ENCODE measurements around the gene EIPR1.

EIPR1 gene

GRCh38 chr2:3194828-3195227 lies 182.8 kb downstream of the EIPR1 start:
- H3K4me3 ChIP-seq = no peak overlapping the region
- no peak overlapping the region for H3K9ac ChIP-seq (ENCODE audit: insufficient read length)
- peaks cover 7% of the 10 kb centered on the region for H3K36me3 ChIP-seq (ENCODE audit: insufficient read depth, low read length)

GRCh38 chr2:3193443-3194330 lies 183.9 kb downstream of the EIPR1 start:
- no peak overlapping the region for H3K4me3 ChIP-seq
- TF ChIP-seq EZH2 (IDR thresholded peaks at IDR 0.05) (no peak), FOXP2 (optimal IDR thresholded peaks at IDR 0.05; ENCODE audit: control extremely low read depth, extremely low read length, insufficient read depth) (no peak), POLR2AphosphoS5 (IDR thresholded peaks at IDR 0.05; ENCODE audit: borderline replicate concordance, low read depth, low read length) (no peak)
- no peak overlapping the region for H3K9ac ChIP-seq (ENCODE audit: insufficient read length)
- H3K27ac ChIP-seq = no peak overlapping the region
- DNase-seq (ENCODE audit: low read depth, low spot score) = no peak
- peaks cover 7% of the 10 kb centered on the region for H3K36me3 ChIP-seq (ENCODE audit: insufficient read depth, low read length)
- no peaks in the 10 kb centered on the region for H3K9me3 ChIP-seq (ENCODE audit: low read depth, low read length)

More at GRCh38 chr2:3194828-3195227, 182.8 kb downstream of the EIPR1 start:
- H3K27ac ChIP-seq = no peak overlapping the region
- TF ChIP-seq EZH2 (IDR thresholded peaks at IDR 0.05) (no peak), FOXP2 (optimal IDR thresholded peaks at IDR 0.05; ENCODE audit: control extremely low read depth, extremely low read length, insufficient read depth) (no peak), POLR2AphosphoS5 (IDR thresholded peaks at IDR 0.05; ENCODE audit: borderline replicate concordance, low read depth, low read length) (no peak)
- no peaks in the 10 kb centered on the region for H3K9me3 ChIP-seq (ENCODE audit: low read depth, low read length)
- DNase-seq (ENCODE audit: low read depth, low spot score) = no peak

- no peak overlapping the region for H3K27ac ChIP-seq
- no peaks in the 10 kb centered on the region for H3K9me3 ChIP-seq (ENCODE audit: low read depth, low read length)
- no peak overlapping the region for H3K4me3 ChIP-seq
- no peak overlapping the region for H3K9ac ChIP-seq (ENCODE audit: insufficient read length)
- no peak for DNase-seq (ENCODE audit: low read depth, low spot score)
- peaks cover 7% of the 10 kb centered on the region for H3K36me3 ChIP-seq (ENCODE audit: insufficient read depth, low read length)
- TF ChIP-seq EZH2 (IDR thresholded peaks at IDR 0.05) (no peak), FOXP2 (optimal IDR thresholded peaks at IDR 0.05; ENCODE audit: control extremely low read depth, extremely low read length, insufficient read depth) (no peak), POLR2AphosphoS5 (IDR thresholded peaks at IDR 0.05; ENCODE audit: borderline replicate concordance, low read depth, low read length) (no peak)
These were observed 184.7 kb downstream of the EIPR1 start for GRCh38 chr2:3192920-3193319.

GRCh38 chr2:3192281-3192818 lies 185.3 kb downstream of the EIPR1 start:
- Histone ChIP-seq H3K9ac (ENCODE audit: insufficient read length) (no peak overlapping the region), H3K36me3 (ENCODE audit: insufficient read depth, low read length) (peaks cover 7% of the 10 kb centered on the region), H3K9me3 (ENCODE audit: low read depth, low read length) (no peaks in the 10 kb centered on the region), H3K4me3 (no peak overlapping the region), H3K27ac (no peak overlapping the region)
- TF ChIP-seq FOXP2 (optimal IDR thresholded peaks at IDR 0.05; ENCODE audit: control extremely low read depth, extremely low read length, insufficient read depth) (no peak), EZH2 (IDR thresholded peaks at IDR 0.05) (no peak), POLR2AphosphoS5 (IDR thresholded peaks at IDR 0.05; ENCODE audit: borderline replicate concordance, low read depth, low read length) (no peak)
- DNase-seq (ENCODE audit: low read depth, low spot score) = no peak

GRCh38 chr2:3189961-3190360 lies 187.7 kb downstream of the EIPR1 start:
- Histone ChIP-seq H3K9me3 (ENCODE audit: low read depth, low read length) (no peaks in the 10 kb centered on the region), H3K9ac (ENCODE audit: insufficient read length) (no peak overlapping the region), H3K4me3 (no peak overlapping the region), H3K36me3 (ENCODE audit: insufficient read depth, low read length) (peaks cover 7% of the 10 kb centered on the region), H3K27ac (no peak overlapping the region)
- DNase-seq (ENCODE audit: low read depth, low spot score) = no peak
- TF ChIP-seq EZH2 (IDR thresholded peaks at IDR 0.05) = no peak
- no peak for TF ChIP-seq POLR2AphosphoS5 (IDR thresholded peaks at IDR 0.05; ENCODE audit: borderline replicate concordance, low read depth, low read length)
- TF ChIP-seq FOXP2 (optimal IDR thresholded peaks at IDR 0.05; ENCODE audit: control extremely low read depth, extremely low read length, insufficient read depth) = no peak

- DNase-seq (ENCODE audit: low read depth, low spot score) = no peak
- TF ChIP-seq POLR2AphosphoS5 (IDR thresholded peaks at IDR 0.05; ENCODE audit: borderline replicate concordance, low read depth, low read length) (no peak), FOXP2 (optimal IDR thresholded peaks at IDR 0.05; ENCODE audit: control extremely low read depth, extremely low read length, insufficient read depth) (no peak), EZH2 (IDR thresholded peaks at IDR 0.05) (no peak)
- H3K9me3 ChIP-seq (ENCODE audit: low read depth, low read length) = no peaks in the 10 kb centered on the region
- peaks cover 7% of the 10 kb centered on the region for H3K36me3 ChIP-seq (ENCODE audit: insufficient read depth, low read length)
- H3K4me3 ChIP-seq = no peak overlapping the region
- no peak overlapping the region for H3K9ac ChIP-seq (ENCODE audit: insufficient read length)
- H3K27ac ChIP-seq = no peak overlapping the region
These were observed 188.5 kb downstream of the EIPR1 start for GRCh38 chr2:3189076-3189591.

- Histone ChIP-seq H3K9me3 (ENCODE audit: low read depth, low read length) (no peaks in the 10 kb centered on the region), H3K4me3 (no peak overlapping the region), H3K9ac (ENCODE audit: insufficient read length) (no peak overlapping the region), H3K36me3 (ENCODE audit: insufficient read depth, low read length) (peaks cover 5% of the 10 kb centered on the region), H3K27ac (no peak overlapping the region)
- no peak for DNase-seq (ENCODE audit: low read depth, low spot score)
- TF ChIP-seq FOXP2 (optimal IDR thresholded peaks at IDR 0.05; ENCODE audit: control extremely low read depth, extremely low read length, insufficient read depth) (no peak), POLR2AphosphoS5 (IDR thresholded peaks at IDR 0.05; ENCODE audit: borderline replicate concordance, low read depth, low read length) (no peak), EZH2 (IDR thresholded peaks at IDR 0.05) (no peak)
These were observed 189.1 kb downstream of the EIPR1 start for GRCh38 chr2:3188405-3188946.

GRCh38 chr2:3187467-3187866 lies 190.2 kb downstream of the EIPR1 start:
- Histone ChIP-seq H3K4me3 (no peak overlapping the region), H3K9ac (ENCODE audit: insufficient read length) (no peak overlapping the region), H3K9me3 (ENCODE audit: low read depth, low read length) (no peaks in the 10 kb centered on the region), H3K27ac (no peak overlapping the region), H3K36me3 (ENCODE audit: insufficient read depth, low read length) (no peaks in the 10 kb centered on the region)
- no peak for TF ChIP-seq POLR2AphosphoS5 (IDR thresholded peaks at IDR 0.05; ENCODE audit: borderline replicate concordance, low read depth, low read length)
- no peak for TF ChIP-seq EZH2 (IDR thresholded peaks at IDR 0.05)
- no peak for TF ChIP-seq FOXP2 (optimal IDR thresholded peaks at IDR 0.05; ENCODE audit: control extremely low read depth, extremely low read length, insufficient read depth)
- DNase-seq (ENCODE audit: low read depth, low spot score) = no peak

Data from SK-N-MC (cell line).